ENCODE data around the gene MMEL1. TPM values are rescaled to one million over a fixed set of nuclear protein-coding genes. Genes with fewer than 3 reads are reported as not detected.
"Not testable (repeated sequence)": the region's sequence is repeated elsewhere in the genome, so short reads cannot be mapped to it uniquely, and the experiment has no call there.

The MMEL1 gene
- total and polyA plus RNA-seq, 2 donors (not counting 1 experiment from before 2014, with no cell fraction given), result not detected

DNA sequence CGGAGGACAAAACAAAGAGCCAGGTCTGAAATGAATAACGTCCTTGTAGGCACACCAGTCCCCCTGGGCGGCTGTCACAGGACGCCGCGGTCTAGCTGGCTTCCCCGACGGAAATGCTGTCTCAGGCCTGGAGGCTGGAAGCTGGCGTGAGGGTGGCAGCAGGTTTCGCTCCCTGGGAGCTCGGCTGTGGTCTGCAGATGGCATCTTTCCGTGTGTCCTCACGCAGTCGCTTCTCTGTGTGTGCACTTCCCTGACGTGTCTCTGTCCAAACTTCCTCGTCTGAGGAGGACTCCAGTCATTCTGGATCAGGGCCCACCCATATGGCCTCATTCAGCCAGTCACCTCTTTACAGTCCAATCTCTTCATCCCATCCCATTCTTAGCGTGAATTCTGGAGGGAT is 62.5 kb downstream of the MMEL1 start:
- Histone ChIP-seq H4K20me1 (ENCODE audit: control insufficient read depth, insufficient read depth, low read length, poor library complexity, severe bottlenecking) (no peaks in the 10 kb centered on the region), H3K4me2 (replicated peaks; ENCODE audit: low read depth, low read length, poor library complexity, severe bottlenecking) (no peak overlapping the region), H3K36me3 (replicated peaks in 1 of 2; ENCODE audit: control extremely low read depth in 1 of 2, control insufficient read depth in 1 of 2, extremely low read depth in 1 of 2, insufficient read depth in 2 of 2, low read length in 1 of 2) (no peaks in the 10 kb centered on the region), H3K4me3 (ENCODE audit: control extremely low read depth in 1 of 5, extremely low read depth in 1 of 5, insufficient read depth in 1 of 5, low read depth in 2 of 5, low read length in 4 of 5) (no peak overlapping the region), H3K27ac (ENCODE audit: low read length in 2 of 2) (no peak overlapping the region), H3K9me3 (ENCODE audit: control extremely low read depth in 1 of 3, control insufficient read depth in 2 of 3, insufficient read depth in 1 of 3, low read length in 2 of 3) (peaks cover 0 to 8% (median 0%) of the 10 kb centered on the region in 3 donors), H2AFZ (ENCODE audit: insufficient read depth, low read depth, low read length, poor library complexity, severe bottlenecking) (no peak overlapping the region), H3K4me1 (ENCODE audit: control insufficient read depth in 2 of 2, insufficient read depth in 2 of 2, low read length in 2 of 2) (peaks cover 0 to 2% of the 10 kb centered on the region in 2 donors), H3K79me2 (ENCODE audit: control insufficient read depth, insufficient read depth, low read length) (no peaks in the 10 kb centered on the region), H3K27me3 (replicated peaks in 1 of 4; ENCODE audit: control extremely low read depth in 1 of 4, control insufficient read depth in 3 of 4, insufficient read depth in 4 of 4, low read length in 3 of 4) (no peaks in the 10 kb centered on the region), H3K9ac (ENCODE audit: low read length) (no peak overlapping the region)
- intact Hi-C loops (cut with micrococcal nuclease), result no loop called here
- no peaks in the 10 kb centered on the region for H3K27me3 Mint-ChIP-seq
- no peak for DNase-seq
- ATAC-seq (ENCODE audit: low read depth), result no peak
- ChIA-PET CTCF (no interaction called here), POLR2A (interaction anchor here (1.6 kb wide), 1 partner anchor 13 kb away, joined by 3 read pairs; no protein-coding TSS in a partner anchor)
- peaks cover 14% of the 10 kb centered on the region for H3K4me1 Mint-ChIP-seq
- no peak for TF ChIP-seq CTCF (IDR thresholded peaks at IDR 0.05)
- TF ChIP-seq EZH2 (IDR thresholded peaks at IDR 0.05; ENCODE audit: borderline replicate concordance, insufficient read depth, low read depth, low read length, poor library complexity, severe bottlenecking), result no peak
- H3K27ac Mint-ChIP-seq, result no peak overlapping the region
- H3K4me3 Mint-ChIP-seq, result no peak overlapping the region
- peaks cover 9% of the 10 kb centered on the region for H3K9me3 Mint-ChIP-seq (ENCODE audit: insufficient read depth)
- 79% methylated on average over 17 of the region's 17 CpGs for WGBS (ENCODE audit: insufficient coverage)

DNA sequence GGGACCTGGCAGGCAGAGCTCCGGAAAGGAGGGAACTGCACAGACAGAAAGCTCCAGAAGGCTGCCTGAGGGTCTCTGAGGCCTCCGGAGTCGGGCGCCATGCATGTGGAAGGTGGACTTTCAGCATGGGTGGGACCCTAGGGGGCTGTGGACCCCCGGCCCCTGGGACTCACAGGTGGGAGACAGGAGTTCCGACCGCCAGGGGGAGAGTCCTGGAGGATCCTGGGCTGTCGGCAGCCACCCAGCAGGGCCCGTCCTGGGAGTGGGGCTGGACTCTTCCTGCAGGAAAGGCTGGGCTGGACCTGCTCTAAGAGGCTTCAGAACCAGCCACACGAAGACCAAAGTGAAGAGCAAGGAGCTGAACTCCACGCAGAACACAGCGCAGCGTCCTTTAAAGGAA is 63.1 kb downstream of the MMEL1 start:
- CTCF ChIA-PET; DNase-seq; H3K9me3 ChIP-seq (ENCODE audit: control extremely low read depth in 1 of 3, control insufficient read depth in 2 of 3, insufficient read depth in 1 of 3, low read length in 2 of 3); H3K27me3 Mint-ChIP-seq; H3K4me2 ChIP-seq (replicated peaks; ENCODE audit: low read depth, low read length, poor library complexity, severe bottlenecking); intact Hi-C loops (cut with micrococcal nuclease); H3K27ac ChIP-seq (ENCODE audit: low read length in 2 of 2); ATAC-seq (ENCODE audit: low read depth); H3K4me3 Mint-ChIP-seq; H3K9ac ChIP-seq (ENCODE audit: low read length); H3K4me3 ChIP-seq (ENCODE audit: control extremely low read depth in 1 of 5, extremely low read depth in 1 of 5, insufficient read depth in 1 of 5, low read depth in 2 of 5, low read length in 4 of 5); H4K20me1 ChIP-seq (ENCODE audit: control insufficient read depth, insufficient read depth, low read length, poor library complexity, severe bottlenecking); H3K36me3 ChIP-seq (replicated peaks in 1 of 2; ENCODE audit: control extremely low read depth in 1 of 2, control insufficient read depth in 1 of 2, extremely low read depth in 1 of 2, insufficient read depth in 2 of 2, low read length in 1 of 2); H3K9me3 Mint-ChIP-seq (ENCODE audit: insufficient read depth); H3K4me1 ChIP-seq (ENCODE audit: control insufficient read depth in 2 of 2, insufficient read depth in 2 of 2, low read length in 2 of 2); POLR2A ChIA-PET; H3K79me2 ChIP-seq (ENCODE audit: control insufficient read depth, insufficient read depth, low read length); H3K27me3 ChIP-seq (replicated peaks in 1 of 4; ENCODE audit: control extremely low read depth in 1 of 4, control insufficient read depth in 3 of 4, insufficient read depth in 4 of 4, low read length in 3 of 4); H2AFZ ChIP-seq (ENCODE audit: insufficient read depth, low read depth, low read length, poor library complexity, severe bottlenecking); H3K27ac Mint-ChIP-seq: not testable (repeated sequence)
- H3K4me1 Mint-ChIP-seq, result peaks cover 10% of the 10 kb centered on the region
- WGBS (ENCODE audit: insufficient coverage), result 89% methylated on average over 12 of the region's 13 CpGs

Measured in B cell (primary cell).